Body of pancreas (tissue), 4 donors: ENCODE results near the gene RAD23B. TPM values are rescaled to one million over a fixed set of nuclear protein-coding genes. Genes with fewer than 3 reads are reported as not detected.

Source experiments
- ATAC-seq: fragments of 150-250 bp; one replicate; pipeline ENCODE4 v1.9.1; 2016
- DNase-seq, 4 donors: peaks; one replicate each; pipeline ENCODE4 v3.0.0-alpha.2; 2019
- H3K27ac ChIP-seq, 4 donors: fragments of 200-600 bp; sonication (generic); 1 replicate in 3 of 4; 2 replicates in 1 of 4; pipeline versions ENCODE4 v1.5.1 to v1.6.1; 2016 to 2019; ENCODE audit warnings: mild to moderate bottlenecking in 1 of 4, mixed read lengths in 1 of 4, moderate library complexity in 1 of 4
- H3K27me3 ChIP-seq, 2 donors: fragments of 200-600 bp; sonication (generic); one replicate each; pipeline ENCODE4 v1.6.0; 2016; ENCODE audit warnings: mild to moderate bottlenecking in 1 of 2
- H3K36me3 ChIP-seq, 2 donors: fragments of 200-600 bp; sonication (generic); replicated peaks in 1 of 2; 2 replicates each; pipeline ENCODE4 v1.5.1; 2016; ENCODE audit warnings: low read depth in 2 of 2; ENCODE audit not compliant: insufficient read depth in 1 of 2
- H3K4me1 ChIP-seq: fragments of 200-600 bp; sonication (generic); one replicate; pipeline ENCODE4 v1.6.0; 2016
- H3K4me3 ChIP-seq, 2 donors: fragments of 200-600 bp; sonication (generic); 1 replicate in 1 of 2; 2 replicates in 1 of 2; pipeline ENCODE4 v1.5.1; 2016 to 2019
- H3K9me3 ChIP-seq, 3 donors: fragments of 200-600 bp; sonication (generic); 1 replicate in 2 of 3; 2 replicates in 1 of 3; pipeline ENCODE4 v1.5.1; 2016
- POLR2A ChIP-seq, 3 donors: fragments of 450-650 bp; IDR thresholded peaks; one replicate each; pipeline ENCODE4 v1.6.1; 2016; ENCODE audit warnings: antibody characterized with exemption in 3 of 3, mild to moderate bottlenecking in 2 of 3
- WGBS, 2 donors: methylation state at CpG; one replicate each; pipeline ENCODE4 v1.1.5; 2017; 5-methylcytosine and 5-hydroxymethylcytosine counted together
- intact Hi-C: fragments of 100-400 bp; cut with DNase I; formaldehyde crosslinking; loops from one replicate; pipeline ENCODE4 v1.15.1; 2023
- total RNA-seq, 2 donors: library from RNA; depleted of rRNA; stranded (reverse); fragments of >200 nt; gene quantifications; one replicate each; pipeline ENCODE4 v1.1.0, GENCODE V29; 2016
- TF ChIP-seq, protein P1 (sequence below), 7 experiments: fragments of 450-650 bp in 4 of 7; fragments of 200-600 bp in 3 of 7; sonication (generic) in 3 of 7; IDR thresholded peaks; one replicate each; pipeline ENCODE4 v1.5.1; 2016 to 2019; ENCODE audit warnings: antibody characterized with exemption in 7 of 7

RAD23B gene
- total RNA-seq, 2 donors from 2014 or later = 47.1 to 50.6 TPM

DNA sequence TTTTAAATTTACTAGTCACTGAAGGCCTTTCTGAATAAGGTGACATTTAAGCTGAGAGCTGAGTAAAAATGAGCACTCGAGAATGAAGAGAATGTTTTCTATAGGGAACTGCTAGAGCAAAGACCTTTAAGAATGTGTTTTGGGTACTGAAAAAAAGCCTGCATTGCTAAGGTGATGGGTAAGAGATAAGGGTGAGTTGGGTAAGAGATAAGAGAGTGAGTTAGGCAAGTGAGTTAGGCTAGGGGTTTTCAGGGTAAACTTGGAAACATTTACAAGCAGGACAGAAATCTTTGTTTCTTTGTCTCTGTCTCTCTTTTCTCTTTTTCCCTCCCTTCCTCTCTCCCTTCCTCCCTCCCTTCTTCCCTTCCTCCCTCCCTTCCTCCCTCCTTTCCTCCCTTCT lies 5.6 kb downstream of the RAD23B start:
- H3K4me1 ChIP-seq = peaks cover 81% of the 10 kb centered on the region
- DNase-seq (no peak), ATAC-seq (no peak)
- H3K27ac ChIP-seq = no peak overlapping the region
- H3K4me3 ChIP-seq = no peak overlapping the region
- no peaks in the 10 kb centered on the region for H3K9me3 ChIP-seq
- H3K27me3 ChIP-seq = no peaks in the 10 kb centered on the region
- no peaks in the 10 kb centered on the region for H3K36me3 ChIP-seq
- 79 to 83% methylated on average over 1 of the region's 1 CpG for WGBS, 2 donors
- intact Hi-C loops = no loop called here
- TF ChIP-seq, protein P1, sequence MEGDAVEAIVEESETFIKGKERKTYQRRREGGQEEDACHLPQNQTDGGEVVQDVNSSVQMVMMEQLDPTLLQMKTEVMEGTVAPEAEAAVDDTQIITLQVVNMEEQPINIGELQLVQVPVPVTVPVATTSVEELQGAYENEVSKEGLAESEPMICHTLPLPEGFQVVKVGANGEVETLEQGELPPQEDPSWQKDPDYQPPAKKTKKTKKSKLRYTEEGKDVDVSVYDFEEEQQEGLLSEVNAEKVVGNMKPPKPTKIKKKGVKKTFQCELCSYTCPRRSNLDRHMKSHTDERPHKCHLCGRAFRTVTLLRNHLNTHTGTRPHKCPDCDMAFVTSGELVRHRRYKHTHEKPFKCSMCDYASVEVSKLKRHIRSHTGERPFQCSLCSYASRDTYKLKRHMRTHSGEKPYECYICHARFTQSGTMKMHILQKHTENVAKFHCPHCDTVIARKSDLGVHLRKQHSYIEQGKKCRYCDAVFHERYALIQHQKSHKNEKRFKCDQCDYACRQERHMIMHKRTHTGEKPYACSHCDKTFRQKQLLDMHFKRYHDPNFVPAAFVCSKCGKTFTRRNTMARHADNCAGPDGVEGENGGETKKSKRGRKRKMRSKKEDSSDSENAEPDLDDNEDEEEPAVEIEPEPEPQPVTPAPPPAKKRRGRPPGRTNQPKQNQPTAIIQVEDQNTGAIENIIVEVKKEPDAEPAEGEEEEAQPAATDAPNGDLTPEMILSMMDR (IDR thresholded peaks at IDR 0.05) = no peak
- TF ChIP-seq POLR2A (IDR thresholded peaks at IDR 0.05) = no peak

DNA sequence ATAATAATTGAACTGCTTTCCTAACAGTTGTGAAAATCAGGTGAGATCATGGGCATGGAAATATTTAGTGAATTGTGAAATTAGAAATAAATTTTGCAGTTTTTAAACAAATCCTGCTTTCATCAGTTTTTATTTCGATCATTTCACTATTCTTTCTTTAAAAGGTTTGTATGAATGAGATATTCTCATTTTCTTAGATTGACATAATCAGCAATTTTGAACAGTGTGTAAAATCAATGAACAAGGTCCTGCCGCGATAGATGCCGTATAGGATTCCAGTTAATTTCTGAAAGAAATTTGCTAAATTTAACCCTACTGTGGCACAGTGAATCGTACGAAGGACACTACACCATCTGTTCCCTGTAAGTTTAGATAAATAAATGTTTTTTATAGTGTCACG lies 7.5 kb downstream of the RAD23B start:
- WGBS, 2 donors = 25 to 29% methylated on average over 7 of the region's 7 CpGs
- Histone ChIP-seq H3K36me3 (no peaks in the 10 kb centered on the region), H3K4me3 (no peak overlapping the region), H3K4me1 (peaks cover 94% of the 10 kb centered on the region), H3K9me3 (no peaks in the 10 kb centered on the region), H3K27ac (no peak overlapping the region), H3K27me3 (no peaks in the 10 kb centered on the region)
- TF ChIP-seq POLR2A (IDR thresholded peaks at IDR 0.05) = no peak
- TF ChIP-seq, protein P1 (IDR thresholded peaks at IDR 0.05) = no peak
- DNase-seq (no peak), ATAC-seq (no peak)
- intact Hi-C loops = no loop called here

DNA sequence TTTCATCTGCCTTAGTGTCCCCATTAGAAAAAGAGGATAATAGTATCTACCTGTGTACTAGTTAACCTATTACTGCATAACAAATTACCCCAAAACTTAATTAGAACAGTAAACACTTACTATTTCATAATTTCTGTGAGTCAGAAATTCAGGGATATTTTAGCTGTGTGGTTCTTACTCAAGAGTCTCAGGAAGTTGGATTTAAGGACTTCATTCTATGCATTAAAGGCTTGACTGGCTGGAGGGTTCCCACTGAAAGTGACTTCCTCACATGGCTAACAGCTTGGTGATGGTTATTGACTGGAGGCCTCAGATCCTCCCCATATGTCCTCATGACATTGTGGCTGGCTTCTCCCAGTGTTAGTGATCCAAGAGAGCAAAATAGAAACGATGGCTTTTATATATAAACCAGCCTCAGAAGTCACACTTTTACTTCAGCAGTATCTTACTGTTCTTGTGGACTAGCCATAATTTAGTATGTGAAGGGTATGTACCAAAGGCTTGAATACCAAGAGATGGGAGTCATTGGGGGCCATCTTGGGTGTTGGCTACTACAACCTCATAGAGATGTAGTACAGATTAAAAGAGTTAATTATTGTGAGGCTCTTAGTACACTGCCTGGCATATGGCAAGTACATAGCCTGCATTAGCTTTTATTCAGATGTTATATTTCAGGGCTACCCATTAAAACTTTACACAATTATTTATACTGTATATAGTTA lies 9.9 kb downstream of the RAD23B start:
- Histone ChIP-seq H3K36me3 (no peaks in the 10 kb centered on the region), H3K9me3 (no peaks in the 10 kb centered on the region), H3K27me3 (no peaks in the 10 kb centered on the region), H3K4me3 (no peak overlapping the region), H3K27ac (no peak overlapping the region), H3K4me1 (peaks cover 81% of the 10 kb centered on the region)
- intact Hi-C loops = no loop called here
- TF ChIP-seq POLR2A (IDR thresholded peaks at IDR 0.05) = no peak
- TF ChIP-seq, protein P1 (IDR thresholded peaks at IDR 0.05) = no peak
- no peak for DNase-seq
- 85 to 92% methylated on average over 1 of the region's 1 CpG for WGBS, 2 donors
- ATAC-seq = no peak

DNA sequence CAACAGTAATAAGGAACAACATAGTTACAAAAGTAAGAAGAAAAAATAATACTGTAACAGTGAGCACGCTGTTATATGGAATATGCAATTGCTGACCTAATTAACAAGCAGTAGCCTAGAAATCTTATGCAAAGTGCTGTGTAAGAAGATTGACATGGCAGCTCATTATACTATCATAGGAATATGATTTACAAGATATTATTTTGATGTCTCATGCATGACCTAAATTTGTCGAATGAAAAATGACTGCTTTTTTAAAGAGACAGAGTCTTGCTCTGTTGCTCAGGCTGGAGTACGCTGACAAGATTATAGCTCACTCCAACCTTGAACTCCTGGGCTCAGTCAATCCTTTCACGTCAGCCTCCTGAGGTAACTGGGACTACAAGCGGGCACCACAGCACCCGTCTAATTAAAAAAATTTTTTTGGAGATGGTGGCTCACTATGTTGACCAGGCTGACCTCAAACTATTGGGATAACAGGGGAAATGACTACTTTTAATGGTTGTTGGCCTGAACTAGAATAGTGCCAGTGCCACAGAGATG lies 10.5 kb downstream of the RAD23B start:
- Histone ChIP-seq H3K27ac (no peak overlapping the region), H3K4me1 (peaks cover 75% of the 10 kb centered on the region), H3K4me3 (no peak overlapping the region), H3K9me3 (no peaks in the 10 kb centered on the region), H3K27me3 (no peaks in the 10 kb centered on the region), H3K36me3 (no peaks in the 10 kb centered on the region)
- intact Hi-C loops = no loop called here
- 79 to 85% methylated on average over 6 of the region's 6 CpGs for WGBS, 2 donors
- DNase-seq (no peak), ATAC-seq (no peak)
- TF ChIP-seq, protein P1 (IDR thresholded peaks at IDR 0.05) = no peak
- no peak for TF ChIP-seq POLR2A (IDR thresholded peaks at IDR 0.05)

DNA sequence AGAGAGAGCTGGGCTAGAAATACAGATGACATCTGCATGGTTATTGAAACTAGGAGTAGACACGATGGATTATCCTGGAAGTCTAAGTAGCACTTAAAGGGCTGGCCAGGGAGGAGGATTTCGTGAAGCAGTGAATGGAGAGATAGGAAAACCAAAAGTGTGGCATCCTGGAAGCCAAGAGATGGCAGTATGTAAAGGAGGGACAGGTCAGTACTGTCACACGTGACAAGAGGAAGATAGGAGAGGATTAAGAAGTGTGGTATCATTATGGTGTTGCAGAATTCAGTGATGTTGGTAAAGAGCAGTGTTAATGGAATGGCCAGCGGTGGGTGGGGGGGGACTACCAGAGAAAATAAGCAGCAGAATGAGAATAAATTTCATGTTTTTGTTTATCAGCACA lies 11.7 kb downstream of the RAD23B start:
- TF ChIP-seq, protein P1 (IDR thresholded peaks at IDR 0.05) = no peak
- no peak for TF ChIP-seq POLR2A (IDR thresholded peaks at IDR 0.05)
- DNase-seq = no peak
- no peak for ATAC-seq
- Histone ChIP-seq H3K9me3 (no peaks in the 10 kb centered on the region), H3K4me3 (no peak overlapping the region), H3K27ac (no peak overlapping the region), H3K36me3 (no peaks in the 10 kb centered on the region), H3K4me1 (peaks cover 77% of the 10 kb centered on the region), H3K27me3 (no peaks in the 10 kb centered on the region)
- 54 to 56% methylated on average over 4 of the region's 4 CpGs for WGBS, 2 donors
- intact Hi-C loops = no loop called here
